Stromal cell of bone marrow (primary cell): ENCODE results near the gene PABPC5.
A peak's percentile ranks its signal among the peaks of the same experiment; 100 is the strongest.

Experiments used
- DNase-seq: peaks from one replicate; pipeline ENCODE4 v3.0.0-alpha.2; 2012; ENCODE audit warnings: low read depth

Gene PABPC5

DNA sequence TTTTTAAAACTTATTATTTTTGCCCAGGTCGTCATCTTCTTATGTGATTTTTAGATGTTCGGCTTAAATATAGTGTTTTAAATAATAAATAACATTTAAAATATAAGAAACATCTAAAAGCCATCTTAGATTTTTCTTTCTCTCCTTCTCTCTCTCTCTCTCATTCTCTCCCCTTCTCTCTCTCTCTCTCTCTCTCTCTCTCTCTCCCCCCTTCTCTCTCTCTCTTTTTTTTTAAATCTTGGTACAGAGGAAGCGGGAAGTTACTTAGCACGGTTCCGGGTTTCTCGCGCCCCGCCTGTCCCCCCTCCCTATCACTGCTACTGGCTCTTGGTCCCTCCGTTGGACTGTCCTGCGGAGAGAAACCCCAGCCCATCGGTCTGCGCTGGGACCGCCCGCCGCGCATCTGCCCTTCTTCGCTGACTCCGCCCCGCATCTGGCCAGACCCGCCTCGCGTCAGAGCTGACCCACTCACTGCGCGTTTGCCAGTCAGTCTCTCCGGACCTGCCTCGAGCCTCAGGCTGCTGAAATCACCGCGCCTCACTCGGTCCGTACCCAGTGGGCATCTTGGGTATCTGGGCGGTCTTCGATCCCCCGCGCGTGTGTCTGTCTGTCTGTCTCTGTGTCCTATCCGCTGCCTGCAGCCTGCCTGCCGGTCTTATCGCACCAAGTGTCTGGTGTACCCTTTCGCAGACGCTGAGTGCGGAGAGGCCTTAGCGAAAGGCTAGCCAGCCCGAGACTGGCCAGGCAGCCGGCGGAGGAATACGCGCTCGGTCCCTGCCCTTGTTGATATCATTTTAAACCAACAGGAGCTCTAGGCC is at the start of gene PABPC5:
PABPC5 (plus strand) TSS at position 489 of the 818 bp plus-strand sequence. CDS start 739 bp downstream, outside the sequence.
- DNase-seq = peak; percentile 70

DNA sequence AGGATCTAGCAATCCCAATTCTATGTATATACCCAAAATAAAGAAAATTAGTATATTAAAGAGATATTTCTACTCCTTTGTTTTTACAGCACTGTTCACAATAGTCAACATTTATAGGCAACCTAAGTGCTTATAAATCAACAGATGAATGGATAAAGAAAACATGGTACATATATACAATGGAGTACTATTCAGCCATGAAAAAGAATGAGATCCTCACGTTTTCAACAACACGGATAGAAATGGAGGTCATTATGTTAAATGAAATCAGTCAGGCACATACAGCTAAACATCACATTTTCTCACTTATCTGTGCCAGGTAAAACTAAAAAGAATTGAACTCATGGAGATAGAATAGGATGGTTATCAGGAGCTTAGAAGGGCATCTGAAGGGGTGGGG is 45.6 kb upstream of the PABPC5 start:
- DNase-seq = no peak

DNA sequence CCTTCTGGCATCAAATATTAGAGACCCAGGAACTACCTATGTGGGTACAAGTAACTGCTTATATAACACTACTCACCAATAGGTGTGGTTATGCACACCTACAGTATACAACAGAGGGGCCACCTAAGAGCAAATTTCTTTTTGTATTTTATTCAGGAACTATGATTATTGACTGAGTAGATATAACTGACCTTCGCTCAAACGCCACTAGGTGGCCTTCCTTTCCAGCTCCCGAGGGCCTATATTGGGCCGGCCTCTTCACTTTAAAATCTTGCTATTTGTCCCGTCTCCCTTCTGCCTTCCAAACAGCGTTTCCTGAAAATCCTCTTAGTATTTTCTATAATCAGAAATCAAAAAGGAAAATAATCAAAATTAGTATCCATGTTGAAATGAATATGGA is 19.9 kb upstream of the PABPC5 start:
- DNase-seq = no peak

DNA sequence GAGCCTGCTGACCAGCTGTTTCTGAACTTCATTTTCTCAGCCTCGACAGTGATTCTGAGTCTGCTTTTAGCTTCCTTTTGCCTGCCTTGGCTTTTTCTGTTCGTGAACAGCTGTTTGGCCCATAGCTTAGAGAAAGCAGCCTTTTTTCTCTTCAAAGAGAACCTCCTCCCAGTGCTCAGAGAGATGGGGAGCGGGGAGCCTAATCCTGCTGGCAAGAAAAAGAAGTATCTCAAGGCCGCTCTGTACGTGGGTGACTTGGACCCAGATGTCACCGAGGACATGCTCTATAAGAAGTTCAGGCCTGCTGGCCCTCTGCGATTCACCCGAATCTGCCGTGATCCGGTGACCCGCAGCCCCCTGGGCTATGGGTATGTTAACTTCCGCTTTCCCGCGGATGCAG is 756 bp downstream of the PABPC5 start:
- no peak for DNase-seq
